Calu3 (cell line): ENCODE results near the gene SH3RF2. TPM values are rescaled to one million over a fixed set of nuclear protein-coding genes. Genes with fewer than 3 reads are reported as not detected.

ENCODE experiments used
- BruUV-seq: library from RNA; stranded (reverse); fragments of 400-500 nt; replicated peaks from 2 replicates; lab custom pipeline; 2021; lab: Mats Ljungman, UMichigan
- CTCF ChIA-PET: fragments of 300-600 bp; sonication (Branson Sonifier 250); formaldehyde crosslinking; loops from one replicate; lab custom pipeline; 2022; ENCODE audit warnings: antibody characterized with exemption; lab: Charles Lee
- DNase-seq: peaks from one replicate; pipeline ENCODE4 v3.0.0; 2022
- H3K27ac Mint-ChIP-seq: one replicate; pipeline ENCODE4 v1.8.0; 2022; ENCODE audit warnings: mixed read lengths; ENCODE audit not compliant: unreplicated experiment
- H3K27me3 Mint-ChIP-seq: one replicate; pipeline ENCODE4 v1.8.0; 2022; ENCODE audit warnings: mixed read lengths; ENCODE audit not compliant: unreplicated experiment
- H3K36me3 Mint-ChIP-seq: one replicate; pipeline ENCODE4 v1.8.0; 2022; ENCODE audit warnings: mild to moderate bottlenecking, moderate library complexity, mixed read lengths; ENCODE audit not compliant: insufficient read depth, unreplicated experiment
- H3K4me1 Mint-ChIP-seq: one replicate; pipeline ENCODE4 v1.8.0; 2022; ENCODE audit warnings: mild to moderate bottlenecking, low read depth, mixed read lengths; ENCODE audit not compliant: unreplicated experiment
- H3K4me3 Mint-ChIP-seq: one replicate; pipeline ENCODE4 v1.8.0; 2022; ENCODE audit warnings: mild to moderate bottlenecking, low read depth, moderate library complexity, mixed read lengths; ENCODE audit not compliant: unreplicated experiment
- H3K9me3 Mint-ChIP-seq: one replicate; pipeline ENCODE4 v1.8.0; 2022; ENCODE audit warnings: low read depth, mixed read lengths; ENCODE audit not compliant: unreplicated experiment
- CTCF ChIP-seq: fragments of 200-600 bp; IDR thresholded peaks from one replicate; pipeline ENCODE4 v1.8.0; 2022; ENCODE audit warnings: antibody characterized with exemption; ENCODE audit not compliant: unreplicated experiment
- intact Hi-C: fragments of 100-400 bp; cut with micrococcal nuclease; formaldehyde crosslinking; loops from one replicate; pipeline ENCODE4 v1.10.0; 2022; ENCODE audit not compliant: unreplicated experiment
- total RNA-seq: library from RNA; stranded (reverse); gene quantifications from 2 replicates; pipeline ENCODE4 v1.2.3, GENCODE V29; 2022

SH3RF2 gene
- total RNA-seq, 1 experiment from 2014 or later, result 21.9 TPM

GRCh38 chr5:146076028-146076427, 139.7 kb downstream of the SH3RF2 start:
- Mint-ChIP-seq H3K27me3 (no peaks in the 10 kb centered on the region), H3K36me3 (peaks cover 5% of the 10 kb centered on the region), H3K9me3 (no peaks in the 10 kb centered on the region), H3K4me3 (no peak overlapping the region), H3K4me1 (no peaks in the 10 kb centered on the region), H3K27ac (no peak overlapping the region)
- no peak for DNase-seq
- intact Hi-C loops, result no loop called here
- CTCF ChIA-PET, result no interaction called here
- BruUV-seq, result no TSS peak
- TF ChIP-seq CTCF, result no peak

GRCh38 chr5:146076455-146076854, 140.1 kb downstream of the SH3RF2 start:
- H3K9me3 Mint-ChIP-seq, result no peaks in the 10 kb centered on the region
- no peaks in the 10 kb centered on the region for H3K4me1 Mint-ChIP-seq
- H3K4me3 Mint-ChIP-seq, result no peak overlapping the region
- no peak overlapping the region for H3K27ac Mint-ChIP-seq
- DNase-seq, result no peak
- intact Hi-C loops, result no loop called here
- TF ChIP-seq CTCF, result no peak
- no peaks in the 10 kb centered on the region for H3K27me3 Mint-ChIP-seq
- CTCF ChIA-PET, result interaction anchor here (0.6 kb wide), 1 partner anchor 357 kb away, joined by 3 read pairs; no protein-coding TSS in a partner anchor
- BruUV-seq, result no TSS peak
- H3K36me3 Mint-ChIP-seq, result peaks cover 5% of the 10 kb centered on the region

GRCh38 chr5:146078566-146078965, 142.2 kb downstream of the SH3RF2 start:
- Mint-ChIP-seq H3K27ac (no peak overlapping the region), H3K4me3 (no peak overlapping the region), H3K36me3 (no peaks in the 10 kb centered on the region), H3K9me3 (no peaks in the 10 kb centered on the region), H3K4me1 (no peaks in the 10 kb centered on the region), H3K27me3 (no peaks in the 10 kb centered on the region)
- no TSS peak for BruUV-seq
- no peak for TF ChIP-seq CTCF
- intact Hi-C loops, result no loop called here
- DNase-seq, result no peak
- CTCF ChIA-PET, result interaction anchor here (0.5 kb wide), 1 partner anchor 36 kb away, joined by 3 read pairs; no protein-coding TSS in a partner anchor

GRCh38 chr5:146079695-146080373, 143.5 kb downstream of the SH3RF2 start:
- H3K4me3 Mint-ChIP-seq, result no peak overlapping the region
- intact Hi-C loops, result no loop called here
- H3K27me3 Mint-ChIP-seq, result no peaks in the 10 kb centered on the region
- CTCF ChIA-PET, result no interaction called here
- no TSS peak for BruUV-seq
- no peak for DNase-seq
- H3K4me1 Mint-ChIP-seq, result no peaks in the 10 kb centered on the region
- H3K27ac Mint-ChIP-seq, result no peak overlapping the region
- H3K36me3 Mint-ChIP-seq, result no peaks in the 10 kb centered on the region
- TF ChIP-seq CTCF, result no peak
- no peaks in the 10 kb centered on the region for H3K9me3 Mint-ChIP-seq
